ENCODE measurements around the gene AUTS2. TPM values are rescaled to one million over a fixed set of nuclear protein-coding genes. Genes with fewer than 3 reads are reported as not detected.

The AUTS2 gene
- total and polyA plus RNA-seq, 2 of the 8 experiments (the other 6 are each of a cell fraction or from before 2014, with no cell fraction given): 25.9 to 101 TPM

DNA sequence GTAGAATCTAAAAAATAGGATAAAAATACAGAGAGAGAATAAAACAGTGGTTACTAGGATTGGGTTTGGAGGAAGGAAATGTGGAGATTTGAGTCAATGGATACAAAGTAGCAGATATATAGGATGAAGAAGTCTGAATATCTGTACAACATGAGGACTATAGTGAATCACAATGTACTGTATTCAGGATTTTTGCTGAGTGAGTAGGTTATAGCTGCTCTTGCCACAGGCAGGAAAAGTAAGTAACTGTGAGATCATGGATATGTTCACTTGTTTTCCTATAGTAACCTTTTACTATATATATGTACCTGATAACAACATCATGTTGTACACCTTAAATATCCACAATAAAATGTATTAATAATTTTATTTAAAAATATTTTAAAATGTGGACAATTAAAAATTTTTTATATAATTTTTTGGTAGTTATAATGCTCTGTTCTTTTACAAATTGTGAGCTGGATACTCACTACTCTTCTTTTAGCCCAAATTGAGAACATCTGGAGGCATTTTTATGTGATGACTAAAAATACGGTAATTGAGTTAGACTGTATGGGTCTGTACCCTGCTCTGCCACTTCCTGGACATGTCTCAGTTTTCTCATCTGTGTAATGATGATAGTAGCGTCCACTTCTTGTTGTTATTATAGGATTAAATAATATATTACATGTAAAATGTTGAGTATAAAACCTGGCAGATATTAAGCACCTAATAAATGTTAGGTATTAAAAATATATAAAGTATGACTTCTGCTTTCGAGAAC lies 439.1 kb downstream of the AUTS2 start:
- no peaks in the 10 kb centered on the region for H3K36me3 ChIP-seq (ENCODE audit: control insufficient read depth in 2 of 4, insufficient read depth in 4 of 4, low read length in 3 of 4)
- H3K14ac ChIP-seq (ENCODE audit: insufficient read length): no peak overlapping the region
- no peak overlapping the region for H2AK5ac ChIP-seq (ENCODE audit: low read depth, low read length)
- H3K4ac ChIP-seq (replicated peaks; ENCODE audit: insufficient read length, low read depth, low read length): no peak overlapping the region
- H3K4me2 ChIP-seq (ENCODE audit: insufficient read depth in 1 of 2, low read depth in 2 of 2, low read length in 2 of 2): no peak overlapping the region
- POLR2A ChIA-PET (ENCODE audit: partially characterized antibody): no interaction called here
- H4K91ac ChIP-seq (replicated peaks; ENCODE audit: insufficient read length, low read length): no peak overlapping the region
- no peak overlapping the region for H4K5ac ChIP-seq (ENCODE audit: insufficient read length, low read depth, low read length)
- H2AFZ ChIP-seq (ENCODE audit: low read length): no peak overlapping the region
- no peaks in the 10 kb centered on the region for H4K20me1 ChIP-seq (replicated peaks in 1 of 2; ENCODE audit: control insufficient read depth in 1 of 2, insufficient read depth in 2 of 2, low read length in 2 of 2)
- H3K23ac ChIP-seq (ENCODE audit: insufficient read length): no peak overlapping the region
- DNase-seq (ENCODE audit: low read depth in 1 of 2, low spot score in 2 of 2) (no peak), FAIRE-seq (no peak)
- H2BK12ac ChIP-seq (ENCODE audit: low read depth, low read length): no peak overlapping the region
- no peak overlapping the region for H2BK15ac ChIP-seq (ENCODE audit: low read length)
- no peak overlapping the region for H3K27ac ChIP-seq (ENCODE audit: low read depth, low read length)
- no peaks in the 10 kb centered on the region for H3K79me1 ChIP-seq (ENCODE audit: low read depth, low read length)
- CTCF ChIA-PET (ENCODE audit: partially characterized antibody): interaction anchor here (1.4 kb wide), 1 partner anchor 16 kb away, joined by 3 read pairs; no protein-coding TSS in a partner anchor
- no peak overlapping the region for H3K18ac ChIP-seq (ENCODE audit: extremely low read depth, low read length)
- 92% methylated on average over 3 of the region's 3 CpGs; no CpG with 5 or more reads in 1 of the 2 experiments for WGBS, 2 experiments (ENCODE audit: extremely low coverage in 1 of 2, insufficient coverage in 1 of 2, insufficient read length in 1 of 2, insufficient replicate concordance in 2 of 2, low coverage in 1 of 2, low lambda C conversion rate in 2 of 2, missing lambda C conversion rate in 1 of 2)
- no peak overlapping the region for H3K4me3 ChIP-seq (ENCODE audit: extremely low read depth in 1 of 4, insufficient read depth in 2 of 4, low read depth in 3 of 4, low read length in 4 of 4)
- H3K4me1 ChIP-seq (replicated peaks in 1 of 4; ENCODE audit: control insufficient read depth in 3 of 4, insufficient read depth in 4 of 4, low read length in 3 of 4): peaks cover 0 to 9% (median 4%) of the 10 kb centered on the region in 4 experiments; a peak in 4 of 7 replicates
- no peak overlapping the region for H3K9ac ChIP-seq (replicated peaks in 1 of 4; ENCODE audit: extremely low read depth in 1 of 4, low read depth in 3 of 4, low read length in 3 of 4)
- H3K27me3 ChIP-seq (replicated peaks in 1 of 4; ENCODE audit: control insufficient read depth in 3 of 4, extremely low read depth in 1 of 4, insufficient read depth in 3 of 4, low read length in 3 of 4): no peaks in the 10 kb centered on the region
- no peaks in the 10 kb centered on the region for H3K9me3 ChIP-seq (ENCODE audit: insufficient read depth in 2 of 2, low read depth in 1 of 2, low read length in 1 of 2)
- no peaks in the 10 kb centered on the region for H3K79me2 ChIP-seq (ENCODE audit: control insufficient read depth in 1 of 2, insufficient read depth in 2 of 2, low read length in 2 of 2)
- no peak overlapping the region for H4K8ac ChIP-seq (ENCODE audit: extremely low read depth, insufficient read depth, low read length)
- no peak overlapping the region for H3K56ac ChIP-seq (replicated peaks; ENCODE audit: insufficient read length, low read depth, low read length)
- no peak overlapping the region for H2BK5ac ChIP-seq (ENCODE audit: low read depth, low read length)
- H2BK120ac ChIP-seq (replicated peaks; ENCODE audit: low read depth, low read length): no peak overlapping the region
- no peaks in the 10 kb centered on the region for H3K23me2 ChIP-seq (ENCODE audit: low read depth, low read length)
- no peak overlapping the region for H2BK20ac ChIP-seq (ENCODE audit: low read length)
- no peak for TF ChIP-seq YY1 (IDR thresholded peaks at IDR 0.05; ENCODE audit: low read depth, low read length)
- TF ChIP-seq POLR2AphosphoS5 (IDR thresholded peaks at IDR 0.05; ENCODE audit: low read depth, low read length): no peak
- no peak for TF ChIP-seq RAD21 (IDR thresholded peaks at IDR 0.05 in 1 of 2, conservative IDR thresholded peaks at IDR 0.05 in 1 of 2; ENCODE audit: low read depth in 2 of 2, low read length in 2 of 2)
- no peak for TF ChIP-seq CBX5 (IDR thresholded peaks at IDR 0.05; ENCODE audit: low read depth, low read length)
- TF ChIP-seq NRF1 (IDR thresholded peaks at IDR 0.05; ENCODE audit: low read depth, low read length): no peak
- no peak for TF ChIP-seq EGR1 (IDR thresholded peaks at IDR 0.05; ENCODE audit: borderline replicate concordance, low read depth, low read length)
- TF ChIP-seq POU5F1 (IDR thresholded peaks at IDR 0.05; ENCODE audit: low read depth, low read length): no peak
- no peak for TF ChIP-seq RBBP5 (IDR thresholded peaks at IDR 0.05; ENCODE audit: borderline replicate concordance, low read depth, low read length)
- TF ChIP-seq KDM5A (IDR thresholded peaks at IDR 0.05; ENCODE audit: low read length): no peak
- no peak for TF ChIP-seq GTF2F1 (IDR thresholded peaks at IDR 0.05; ENCODE audit: borderline replicate concordance, low read depth, low read length)
- TF ChIP-seq CHD2 (IDR thresholded peaks at IDR 0.05; ENCODE audit: low read length): no peak
- TF ChIP-seq, protein P1, sequence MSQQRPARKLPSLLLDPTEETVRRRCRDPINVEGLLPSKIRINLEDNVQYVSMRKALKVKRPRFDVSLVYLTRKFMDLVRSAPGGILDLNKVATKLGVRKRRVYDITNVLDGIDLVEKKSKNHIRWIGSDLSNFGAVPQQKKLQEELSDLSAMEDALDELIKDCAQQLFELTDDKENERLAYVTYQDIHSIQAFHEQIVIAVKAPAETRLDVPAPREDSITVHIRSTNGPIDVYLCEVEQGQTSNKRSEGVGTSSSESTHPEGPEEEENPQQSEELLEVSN (IDR thresholded peaks at IDR 0.05): no peak
